GM12891 (cell line): ENCODE results near the gene SEC31A.

Experiments used
- DNase-seq: peaks from one replicate; pipeline ENCODE4 v3.0.0; 2011; ENCODE audit warnings: low spot score; ENCODE audit not compliant: insufficient read length
- FAIRE-seq: peaks from 2 replicates; lab custom pipeline; 2011; peaks lifted over from hg19 to GRCh38; lab: Jason Lieb, UNC
- PAX5 ChIP-seq: IDR thresholded peaks from 2 replicates; pipeline ENCODE4 v1.6.1; 2011; ENCODE audit warnings: low read length, moderate library complexity, mild to moderate bottlenecking; ENCODE audit not compliant: insufficient read depth, severe bottlenecking
- POLR2A ChIP-seq: IDR thresholded peaks from 2 replicates; pipeline ENCODE4 v1.6.1; 2011; ENCODE audit warnings: low read depth, low read length, control low read depth
- POLR2AphosphoS5 ChIP-seq: IDR thresholded peaks from 2 replicates; pipeline ENCODE4 v1.6.1; 2011; ENCODE audit warnings: low read depth, low read length, control low read depth
- POU2F2 ChIP-seq: IDR thresholded peaks from 2 replicates; pipeline ENCODE4 v1.6.1; 2011; ENCODE audit warnings: low read depth, mild to moderate bottlenecking, control low read depth, low read length, moderate library complexity
- SPI1 ChIP-seq: IDR thresholded peaks from 2 replicates; pipeline ENCODE4 v1.6.1; 2011; ENCODE audit warnings: low read depth, low read length, control low read depth
- TAF1 ChIP-seq: IDR thresholded peaks from 2 replicates; pipeline ENCODE4 v1.6.1; 2011; ENCODE audit warnings: low read depth, low read length, control low read depth

The SEC31A gene

DNA sequence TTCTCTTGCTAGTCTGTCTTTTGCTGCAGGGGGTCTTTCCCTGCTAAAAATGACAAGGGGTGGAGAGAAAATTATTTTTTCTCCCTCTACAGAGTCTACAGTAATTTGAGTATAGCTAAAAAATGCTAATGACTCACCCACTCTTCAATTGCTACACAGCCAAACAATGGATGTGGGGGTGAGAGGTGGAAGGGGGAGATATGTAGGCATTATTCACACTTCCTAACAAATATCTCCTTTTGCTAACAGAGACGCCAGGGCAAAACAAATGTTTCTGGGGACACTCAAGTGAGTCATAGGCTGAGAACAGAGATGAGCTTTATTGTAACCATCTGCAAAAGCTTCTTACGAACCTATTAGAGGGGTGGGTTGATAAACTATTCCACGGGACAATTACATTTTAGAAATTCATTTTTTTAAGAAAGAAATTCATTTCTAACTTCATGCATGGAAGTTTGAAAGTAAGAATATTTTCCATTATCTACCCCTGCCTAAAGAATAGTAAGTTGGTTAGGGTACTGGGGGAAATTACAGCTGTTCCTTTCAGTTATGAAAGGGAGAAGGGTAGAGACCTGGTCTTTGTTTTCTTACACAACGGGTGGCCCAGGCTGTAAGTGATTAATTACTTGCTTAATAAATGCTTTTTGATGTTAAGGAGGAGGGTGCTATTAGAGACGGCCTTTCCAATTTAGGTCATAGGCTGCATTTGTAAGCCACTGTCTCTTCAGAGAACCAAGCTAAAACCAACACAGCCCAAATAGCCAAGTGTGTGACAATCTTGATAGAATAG, 105.1 kb downstream of the SEC31A start:
- no peak for DNase-seq
- FAIRE-seq: no peak
- no peak for TF ChIP-seq SPI1
- no peak for TF ChIP-seq PAX5
- TF ChIP-seq TAF1: no peak
- no peak for TF ChIP-seq POLR2A
- TF ChIP-seq POU2F2: no peak

- no peak for FAIRE-seq
- TF ChIP-seq SPI1: no peak
- TF ChIP-seq POLR2AphosphoS5: no peak
- no peak for TF ChIP-seq TAF1
- no peak for TF ChIP-seq PAX5
- no peak for TF ChIP-seq POU2F2
- no peak for TF ChIP-seq POLR2A
- DNase-seq: no peak
Measured at GRCh38 chr4:82784681-82785610, 106.0 kb downstream of the SEC31A start.

- no peak for FAIRE-seq
- DNase-seq: no peak
- TF ChIP-seq POU2F2: no peak
- TF ChIP-seq POLR2A: no peak
- no peak for TF ChIP-seq SPI1
- TF ChIP-seq TAF1: no peak
- no peak for TF ChIP-seq POLR2AphosphoS5
- no peak for TF ChIP-seq PAX5
Measured at GRCh38 chr4:82782626-82783345, 108.2 kb downstream of the SEC31A start.

DNA sequence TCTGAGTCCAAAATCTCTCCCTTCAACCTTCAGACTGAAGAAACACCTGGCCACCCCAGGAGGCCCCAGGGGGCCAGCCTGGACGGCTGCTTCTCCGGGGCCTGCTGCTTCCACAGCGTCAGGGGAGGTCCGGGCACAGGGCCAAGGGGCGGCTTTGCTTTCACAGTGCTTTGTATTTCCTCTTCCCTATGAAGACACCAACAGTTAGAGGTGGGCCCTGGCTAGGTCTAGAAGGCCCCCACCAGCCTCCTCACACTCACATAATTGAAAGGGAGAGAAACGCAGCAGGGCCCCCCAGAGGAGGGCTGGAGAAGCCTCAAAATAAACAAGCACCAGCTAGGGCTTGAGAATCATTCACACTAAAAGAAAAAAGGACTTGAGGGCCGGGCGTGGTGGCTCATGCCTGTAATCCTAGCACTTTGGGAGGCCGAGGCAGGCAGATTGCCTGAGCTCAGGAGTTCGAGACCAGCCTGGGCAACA, 110.2 kb downstream of the SEC31A start:
- FAIRE-seq: no peak
- TF ChIP-seq TAF1 (no peak), POLR2A (no peak), SPI1 (no peak), PAX5 (no peak), POU2F2 (no peak), POLR2AphosphoS5 (no peak)
- DNase-seq: no peak

- DNase-seq (no peak), FAIRE-seq (no peak)
- TF ChIP-seq PAX5: no peak
- no peak for TF ChIP-seq POLR2A
- TF ChIP-seq TAF1: no peak
- TF ChIP-seq SPI1: no peak
- TF ChIP-seq POLR2AphosphoS5: no peak
Measured at GRCh38 chr4:82780170-82780751, 110.7 kb downstream of the SEC31A start.

- DNase-seq (no peak), FAIRE-seq (no peak)
- TF ChIP-seq POLR2A (no peak), PAX5 (no peak), POU2F2 (no peak), TAF1 (no peak), SPI1 (no peak), POLR2AphosphoS5 (no peak)
Measured at GRCh38 chr4:82779032-82779431, 111.9 kb downstream of the SEC31A start.

DNA sequence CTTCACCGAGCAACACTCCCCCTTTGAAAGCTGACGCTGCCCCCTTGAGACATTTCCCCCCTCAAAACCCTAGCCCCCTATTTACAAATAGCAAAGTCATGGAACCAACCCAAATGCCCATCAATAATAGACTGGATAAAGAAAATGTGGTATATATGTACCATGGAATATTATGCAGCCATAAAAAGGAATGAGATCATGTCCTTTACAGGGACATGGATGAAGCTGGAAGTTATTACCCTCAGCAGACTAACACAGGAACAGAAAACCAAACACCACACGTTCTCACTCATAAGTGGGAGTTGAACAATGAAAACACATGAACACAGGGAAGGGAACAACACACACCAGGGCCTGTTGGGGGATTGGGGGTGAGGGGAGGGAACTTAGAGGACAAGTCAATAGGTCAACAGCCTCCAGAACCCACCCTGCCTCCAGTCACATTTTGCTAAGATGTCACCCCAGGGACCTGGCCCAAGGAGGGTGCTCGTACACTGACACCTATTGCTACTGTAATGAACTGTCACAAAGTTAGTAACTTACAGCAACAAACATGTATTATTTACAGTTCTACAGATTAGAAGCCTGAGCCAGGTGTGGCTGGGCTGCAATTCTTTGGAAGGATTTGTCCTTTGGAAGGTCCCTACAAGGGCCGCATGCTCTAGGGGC, 113.0 kb downstream of the SEC31A start:
- FAIRE-seq (no peak), DNase-seq (no peak)
- no peak for TF ChIP-seq POLR2AphosphoS5
- no peak for TF ChIP-seq SPI1
- TF ChIP-seq POLR2A: no peak
- no peak for TF ChIP-seq PAX5
- no peak for TF ChIP-seq POU2F2
- TF ChIP-seq TAF1: no peak

DNA sequence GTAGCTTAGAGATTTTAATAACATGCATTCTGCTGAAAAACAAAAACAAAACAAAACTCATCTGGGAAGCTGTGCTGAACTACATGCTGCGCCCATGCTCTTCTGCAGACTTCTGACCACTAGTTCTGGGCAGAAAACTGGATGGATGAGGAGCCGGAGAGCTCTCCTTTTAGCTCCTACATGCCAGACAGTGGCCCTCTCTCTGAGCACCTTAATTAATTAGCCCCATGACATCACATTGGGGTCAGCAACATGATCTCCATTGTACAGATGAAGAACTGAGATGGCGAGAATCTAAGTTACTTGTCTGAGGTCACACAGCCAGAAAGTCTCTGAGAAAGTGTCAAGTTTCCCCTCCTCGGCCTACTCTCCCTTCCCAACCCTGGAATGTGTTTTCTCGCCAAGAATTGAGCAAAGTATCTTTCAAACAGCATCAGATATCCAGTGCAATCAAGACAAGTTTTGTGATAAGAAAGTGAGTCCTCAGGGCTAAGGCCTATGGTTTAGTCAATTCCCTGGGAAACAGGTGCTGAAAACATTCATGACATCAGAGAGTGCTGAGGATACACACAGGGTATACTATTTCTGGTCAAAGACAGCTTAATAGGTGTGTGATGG, 113.9 kb downstream of the SEC31A start:
- FAIRE-seq: no peak
- TF ChIP-seq TAF1 (no peak), PAX5 (no peak), SPI1 (no peak), POU2F2 (no peak), POLR2AphosphoS5 (no peak)
- no peak for DNase-seq
